Smooth muscle cell (in vitro differentiated cells): ENCODE results near the gene SH3BGRL2. TPM values are rescaled to one million over a fixed set of nuclear protein-coding genes. Genes with fewer than 3 reads are reported as not detected.

Experiments used
- DNase-seq: peaks from one replicate; lab custom pipeline; 2025; ENCODE audit not compliant: unreplicated experiment; lab: John Stamatoyannopoulos, UW
- H2AFZ ChIP-seq: fragments of 200-600 bp; sonication (generic); 2 replicates; pipeline ENCODE4 v1.6.0; 2016; ENCODE audit warnings: antibody characterized with exemption, low read depth, mild to moderate bottlenecking
- H3F3A ChIP-seq: fragments of 200-600 bp; sonication (generic); 2 replicates; pipeline ENCODE4 v1.6.0; 2017; ENCODE audit warnings: antibody characterized with exemption, low read depth
- H3K27ac ChIP-seq: fragments of 200-600 bp; sonication (generic); 2 replicates; pipeline ENCODE4 v1.5.1; 2016; ENCODE audit warnings: low read depth, mild to moderate bottlenecking
- H3K27me3 ChIP-seq: fragments of 200-600 bp; sonication (generic); 2 replicates; pipeline ENCODE4 v1.6.1; 2016; ENCODE audit warnings: low read depth, mild to moderate bottlenecking
- H3K36me3 ChIP-seq: fragments of 200-600 bp; sonication (generic); 2 replicates; pipeline ENCODE4 v1.5.1; 2016; ENCODE audit warnings: low read depth
- H3K4me1 ChIP-seq: fragments of 200-600 bp; sonication (generic); 2 replicates; pipeline ENCODE4 v1.5.1; 2016; ENCODE audit warnings: low read depth
- H3K4me2 ChIP-seq: fragments of 200-600 bp; sonication (generic); 2 replicates; pipeline ENCODE4 v1.6.0; 2016; ENCODE audit warnings: mild to moderate bottlenecking
- H3K4me3 ChIP-seq: fragments of 200-600 bp; sonication (generic); 2 replicates; pipeline ENCODE4 v1.5.1; 2016; ENCODE audit warnings: mild to moderate bottlenecking
- H3K79me2 ChIP-seq: fragments of 200-600 bp; sonication (generic); 2 replicates; pipeline ENCODE4 v1.6.0; 2016; ENCODE audit warnings: low read depth, mild to moderate bottlenecking
- H3K9ac ChIP-seq: fragments of 200-600 bp; sonication (generic); 2 replicates; pipeline ENCODE4 v1.6.0; 2016; ENCODE audit warnings: low read depth
- H3K9me3 ChIP-seq: fragments of 200-600 bp; sonication (generic); replicated peaks from 2 replicates; pipeline ENCODE4 v1.5.1; 2016; ENCODE audit warnings: low read depth
- H4K20me1 ChIP-seq: fragments of 200-600 bp; sonication (generic); 2 replicates; pipeline ENCODE4 v1.6.0; 2016; ENCODE audit warnings: low read depth
- CTCF ChIP-seq: fragments of 200-600 bp; sonication (generic); IDR thresholded peaks from 2 replicates; pipeline ENCODE4 v1.5.1; 2017; ENCODE audit warnings: borderline replicate concordance, mild to moderate bottlenecking, antibody characterized with exemption; ENCODE audit not compliant: insufficient read depth, poor library complexity, severe bottlenecking
- WGBS: methylation state at CpG from one replicate; pipeline ENCODE4 v1.1.7; 2016; ENCODE audit warnings: low lambda C conversion rate; 5-methylcytosine and 5-hydroxymethylcytosine counted together
- polyA plus RNA-seq: library from polyadenylated mRNA; unstranded; fragments of >200 nt; fragmentation: Nextera tagmentation; extraction: Ambion mirVana; gene quantifications from 2 replicates; pipeline ENCODE4 v1.2.1, GENCODE V29; 2016
- total RNA-seq: library from RNA; depleted of rRNA; stranded (reverse); fragments of >200 nt; gene quantifications from 2 replicates; pipeline ENCODE4 v1.2.3, GENCODE V29; 2014

SH3BGRL2 gene
- total and polyA plus RNA-seq, 2 experiments from 2014 or later, result 4.5 to 15.1 TPM

- H3F3A ChIP-seq, result no peaks in the 10 kb centered on the region
- no peaks in the 10 kb centered on the region for H4K20me1 ChIP-seq
- H3K9me3 ChIP-seq, result no peaks in the 10 kb centered on the region
- DNase-seq, result no peak
- H3K4me1 ChIP-seq, result peaks cover 23% of the 10 kb centered on the region
- no peak overlapping the region for H3K27ac ChIP-seq
- no peak overlapping the region for H3K4me2 ChIP-seq
- 92% methylated on average over 1 of the region's 1 CpG for WGBS
- no peaks in the 10 kb centered on the region for H3K27me3 ChIP-seq
- TF ChIP-seq CTCF, result no peak
- no peak overlapping the region for H2AFZ ChIP-seq
- H3K79me2 ChIP-seq, result no peaks in the 10 kb centered on the region
- H3K4me3 ChIP-seq, result no peak overlapping the region
- no peaks in the 10 kb centered on the region for H3K36me3 ChIP-seq
- no peak overlapping the region for H3K9ac ChIP-seq
Observed at GRCh38 chr6:79636673-79637072, 5.5 kb downstream of the SH3BGRL2 start.

- DNase-seq, result no peak
- TF ChIP-seq CTCF, result no peak
Observed at GRCh38 chr6:79640146-79641111, 9.3 kb downstream of the SH3BGRL2 start.

GRCh38 chr6:79646006-79646405, 14.9 kb downstream of the SH3BGRL2 start:
- no peak for TF ChIP-seq CTCF
- Histone ChIP-seq H4K20me1 (no peaks in the 10 kb centered on the region), H3F3A (no peaks in the 10 kb centered on the region), H3K79me2 (peaks cover 5% of the 10 kb centered on the region), H3K27me3 (no peaks in the 10 kb centered on the region), H3K4me2 (no peak overlapping the region), H3K27ac (no peak overlapping the region), H3K9me3 (no peaks in the 10 kb centered on the region), H3K9ac (no peak overlapping the region), H2AFZ (no peak overlapping the region), H3K36me3 (no peaks in the 10 kb centered on the region), H3K4me1 (peaks cover 9% of the 10 kb centered on the region), H3K4me3 (no peak overlapping the region)
- no peak for DNase-seq
- WGBS, result 62% methylated on average over 3 of the region's 3 CpGs

More at GRCh38 chr6:79640146-79641111, 9.3 kb downstream of the SH3BGRL2 start:
- 96% methylated on average over 4 of the region's 4 CpGs for WGBS
- Histone ChIP-seq H3F3A (no peaks in the 10 kb centered on the region), H3K4me1 (peaks cover 8% of the 10 kb centered on the region), H3K4me2 (no peak overlapping the region), H3K79me2 (peaks cover 5% of the 10 kb centered on the region), H3K27ac (no peak overlapping the region), H3K9ac (no peak overlapping the region), H3K36me3 (no peaks in the 10 kb centered on the region), H3K4me3 (no peak overlapping the region), H2AFZ (no peak overlapping the region), H3K27me3 (no peaks in the 10 kb centered on the region), H4K20me1 (no peaks in the 10 kb centered on the region), H3K9me3 (no peaks in the 10 kb centered on the region)
